ENCODE results near the gene PDGFB.

- TF ChIP-seq CTCF (IDR thresholded peaks at IDR 0.05) (no peak), POLR2A (IDR thresholded peaks at IDR 0.05) (no peak)
These were observed 26.0 kb upstream of the PDGFB start for GRCh38 chr22:39270792-39271191.

Data from body of pancreas (tissue), 4 donors.